G401.6 (cell line): ENCODE data around the gene NCK1.
"Not testable (repeated sequence)": the region's sequence is repeated elsewhere in the genome, so short reads cannot be mapped to it uniquely, and the experiment has no call there.

ENCODE experiments used
- FAIRE-seq: peaks from 2 replicates; lab custom pipeline; 2012; peaks lifted over from hg19 to GRCh38; lab: Jason Lieb, UNC

Gene NCK1

GRCh38 chr3:136862617-136863322, 762 bp downstream of the NCK1 start:
- FAIRE-seq = no peak

DNA sequence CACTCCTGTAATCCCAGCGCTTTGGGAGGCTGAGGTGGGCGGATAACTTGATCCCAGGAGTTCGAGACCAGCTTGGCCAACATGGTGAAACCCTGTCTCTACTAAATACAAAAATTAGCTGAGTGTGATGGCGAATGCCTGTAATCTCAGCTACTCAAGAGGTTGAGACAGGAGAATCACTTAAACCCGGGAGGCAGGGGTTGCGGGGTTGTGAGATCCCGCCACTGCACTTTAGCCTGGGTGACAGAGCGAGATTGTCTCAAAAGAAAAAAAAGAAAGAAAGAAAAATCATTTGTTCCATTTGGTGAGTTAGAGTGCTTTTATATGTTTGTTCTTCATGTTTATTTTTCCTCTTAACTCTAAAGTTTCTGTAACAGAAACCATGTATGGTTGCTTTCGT, 7.3 kb downstream of the NCK1 start:
- FAIRE-seq = no peak

GRCh38 chr3:136872258-136872657, 10.2 kb downstream of the NCK1 start:
- FAIRE-seq = not testable (repeated sequence)

GRCh38 chr3:136879510-136879909, 17.5 kb downstream of the NCK1 start:
- not testable (repeated sequence) for FAIRE-seq

DNA sequence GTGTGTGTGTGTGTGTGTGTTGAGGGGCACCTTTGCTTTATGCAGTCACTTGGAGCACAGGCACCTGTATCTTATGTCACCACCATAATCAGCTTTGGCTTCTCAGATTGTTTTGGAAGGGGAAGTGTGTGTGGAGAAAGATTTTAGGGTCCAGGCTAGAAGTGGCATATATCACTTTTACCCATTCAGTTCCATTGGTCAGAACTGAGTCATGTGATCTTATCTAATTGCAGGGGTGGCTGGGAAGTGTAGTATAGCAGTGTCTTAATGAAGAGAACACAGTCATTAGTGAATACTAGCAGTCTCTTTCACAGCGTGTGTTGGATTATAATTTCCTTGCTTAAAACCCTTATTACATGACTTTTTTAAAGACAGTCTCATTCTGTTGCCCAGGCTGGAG, 20.6 kb downstream of the NCK1 start:
- no peak for FAIRE-seq

DNA sequence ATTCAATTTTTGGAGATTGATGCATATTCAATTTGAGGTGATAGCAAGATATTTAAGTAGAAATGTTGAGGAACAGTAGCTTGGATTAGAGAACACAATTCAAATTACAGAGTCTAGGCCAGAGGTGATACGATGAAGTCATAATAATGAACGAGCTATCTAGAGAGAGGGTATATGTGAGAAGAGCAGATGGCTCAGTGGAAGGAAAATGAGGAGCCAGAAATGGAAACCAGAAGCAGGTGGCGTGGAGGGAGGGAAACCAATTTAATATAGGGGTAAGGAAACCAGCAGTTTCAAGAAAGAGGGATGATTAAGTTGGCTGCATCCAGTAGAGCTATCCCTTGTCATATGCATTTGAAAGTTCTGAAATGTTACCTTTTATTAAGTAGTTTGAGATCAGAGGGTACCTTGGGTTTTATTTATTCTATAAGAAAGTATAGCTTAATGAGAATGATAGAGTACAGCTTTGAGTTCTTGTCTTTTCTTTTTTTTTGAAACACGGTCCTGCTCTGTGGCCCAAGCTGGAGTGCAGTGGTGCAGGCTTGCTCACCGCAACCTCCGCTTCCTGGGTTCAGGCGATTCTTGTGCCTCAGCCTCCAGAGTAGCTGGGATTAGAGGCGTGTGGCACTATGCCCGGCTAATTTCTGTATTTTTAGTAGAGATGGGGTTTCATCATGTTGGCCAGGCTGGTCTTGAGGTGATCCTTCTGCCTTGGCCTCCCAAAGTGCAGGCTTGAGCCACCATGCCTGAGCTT, 22.1 kb downstream of the NCK1 start:
- FAIRE-seq = no peak

- FAIRE-seq = no peak
Measured at GRCh38 chr3:136885357-136886213, 23.6 kb downstream of the NCK1 start.

DNA sequence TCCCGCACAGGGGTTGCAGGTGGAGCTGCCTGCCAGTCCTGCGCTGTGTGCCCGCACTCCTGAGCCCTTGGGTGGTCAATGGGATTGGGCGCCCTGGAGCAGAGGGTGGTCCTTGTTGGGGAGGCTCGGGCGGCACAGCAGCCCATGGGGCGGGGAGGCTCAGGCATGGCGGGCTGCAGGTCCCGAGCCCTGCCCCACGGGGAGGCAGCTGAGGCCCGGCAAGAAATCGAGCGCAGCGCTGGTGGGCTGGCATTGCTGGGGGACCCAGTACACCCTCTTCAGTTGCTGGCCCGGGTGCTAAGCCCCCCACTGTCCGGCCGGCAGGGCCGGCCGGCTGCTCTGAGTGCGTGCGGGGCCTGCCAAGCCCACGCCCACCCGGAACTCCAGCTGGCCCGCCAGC, 27.9 kb downstream of the NCK1 start:
- no peak for FAIRE-seq

DNA sequence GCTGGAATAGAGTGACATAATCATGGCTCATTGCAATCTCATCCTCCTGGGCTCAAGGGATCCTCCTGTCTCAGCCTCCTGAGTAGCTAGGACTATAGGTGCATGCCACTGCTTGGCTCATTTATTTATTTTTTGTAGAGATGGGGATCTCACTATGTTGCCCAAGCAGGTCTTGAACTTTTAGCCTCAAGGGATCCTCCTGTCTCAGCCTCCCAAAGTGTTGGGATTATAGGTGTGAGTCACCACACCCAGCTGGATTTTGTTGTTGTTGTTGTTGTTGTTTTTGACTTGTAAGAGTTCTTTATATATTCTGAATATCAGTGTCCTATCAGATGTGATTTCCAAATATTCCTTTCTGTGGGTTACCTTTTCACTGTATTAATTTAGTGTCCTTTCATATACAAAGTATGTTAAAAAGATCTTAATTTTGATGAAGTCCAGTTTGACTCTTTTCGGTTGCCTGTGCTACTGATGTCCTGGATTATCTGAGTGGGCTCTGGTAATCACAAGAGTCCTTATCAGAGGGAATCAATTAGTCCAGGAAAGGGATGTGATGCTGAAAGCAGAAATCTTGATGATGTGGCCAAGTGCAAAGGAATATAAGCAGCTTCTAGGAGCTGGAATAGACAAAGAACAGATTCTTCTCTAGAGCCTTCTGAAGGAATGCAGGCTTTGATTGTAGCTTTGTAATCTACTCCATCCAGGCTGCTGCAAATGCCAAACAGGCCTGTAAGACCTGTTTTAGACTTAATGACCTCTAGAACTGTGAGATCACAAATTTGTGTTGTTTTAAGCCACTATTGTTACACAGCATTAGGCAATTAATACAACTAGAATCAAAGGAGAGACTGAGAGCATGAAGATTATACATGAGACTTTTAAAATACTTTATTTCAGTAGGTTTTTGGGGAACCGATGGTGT, 30.2 kb downstream of the NCK1 start:
- FAIRE-seq = no peak

GRCh38 chr3:136893848-136894443, 31.9 kb downstream of the NCK1 start:
- FAIRE-seq = peak; percentile 39

- FAIRE-seq = not testable (repeated sequence)
Measured at GRCh38 chr3:136897171-136897570, 35.2 kb downstream of the NCK1 start.

DNA sequence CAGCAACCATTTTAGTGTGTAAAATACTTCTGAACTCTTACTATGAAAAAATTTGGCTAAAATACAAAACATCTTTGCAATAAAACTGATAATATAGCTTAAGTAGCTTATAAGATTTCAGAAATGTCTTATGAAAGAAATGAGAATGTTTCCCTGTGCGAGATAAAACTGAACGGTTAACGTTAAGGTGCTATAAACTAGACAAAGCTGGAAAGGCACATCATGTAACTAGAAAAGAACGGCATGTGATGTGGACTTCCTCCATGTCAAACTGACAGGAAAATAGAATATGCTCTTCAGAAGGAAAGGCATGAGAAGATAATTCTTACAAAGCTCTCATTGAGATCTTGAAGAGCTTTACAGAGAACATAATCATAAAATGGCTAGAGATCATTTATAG, 36.5 kb downstream of the NCK1 start:
- no peak for FAIRE-seq

DNA sequence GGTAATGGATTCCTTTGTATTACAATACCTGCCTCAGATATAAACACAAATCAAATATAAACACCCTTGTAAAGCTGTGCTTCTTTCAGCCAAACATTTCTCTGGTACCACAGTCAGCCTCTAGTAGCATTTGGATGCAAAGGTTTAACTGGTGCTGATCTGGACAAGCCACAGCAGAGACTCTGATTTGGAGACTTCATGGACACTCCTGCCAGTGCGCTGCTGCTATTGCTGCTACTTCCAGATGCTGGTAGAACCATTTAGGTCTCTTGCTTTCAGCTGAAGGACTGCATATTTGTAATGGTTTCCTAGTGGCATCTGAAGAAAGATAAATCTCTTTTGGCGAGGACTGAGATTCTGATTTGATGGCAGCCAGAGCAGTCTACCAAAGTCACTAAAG, 36.9 kb downstream of the NCK1 start:
- FAIRE-seq = no peak

- no peak for FAIRE-seq
Measured at GRCh38 chr3:136899622-136900158, 37.7 kb downstream of the NCK1 start.

DNA sequence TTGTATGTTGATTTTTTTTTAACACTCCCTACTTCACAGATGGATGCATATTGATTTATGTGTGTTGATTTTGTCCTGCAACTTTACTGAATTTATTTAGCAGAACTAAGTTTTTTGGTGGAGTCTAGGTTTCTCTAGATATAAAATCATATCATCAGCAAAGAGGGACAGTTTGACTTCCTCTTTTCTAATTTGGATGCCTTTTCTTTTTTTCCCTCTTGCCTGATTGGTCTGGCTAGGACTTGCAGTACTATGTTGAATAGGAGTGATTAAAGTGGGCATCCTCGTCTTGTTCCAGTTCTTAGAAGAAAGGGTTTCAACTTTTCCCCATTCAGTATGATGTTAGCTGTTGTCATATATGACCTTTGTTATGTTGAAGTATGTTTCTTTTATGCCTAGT, 38.7 kb downstream of the NCK1 start:
- FAIRE-seq = not testable (repeated sequence)

DNA sequence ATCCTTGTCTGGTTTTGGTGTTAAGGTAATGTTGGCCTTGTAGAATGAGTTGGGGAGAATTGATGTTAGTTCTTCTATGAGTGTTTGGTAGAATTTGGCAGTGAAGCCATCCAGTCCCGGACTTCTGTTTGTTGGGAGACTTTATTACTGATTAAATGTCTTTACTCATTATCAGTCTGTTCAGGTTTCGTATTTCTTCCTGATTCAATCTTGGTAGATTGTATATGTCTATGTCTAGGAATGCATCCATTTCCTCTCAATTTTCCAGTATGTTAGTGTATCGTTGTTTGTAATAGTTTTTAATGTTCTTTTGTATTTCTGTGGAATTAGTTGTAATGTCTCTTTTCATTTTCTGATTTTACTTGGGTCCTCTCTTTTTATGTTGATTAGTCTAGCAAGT, 39.4 kb downstream of the NCK1 start:
- FAIRE-seq = no peak

- not testable (repeated sequence) for FAIRE-seq
Measured at GRCh38 chr3:136902530-136902929, 40.5 kb downstream of the NCK1 start.

DNA sequence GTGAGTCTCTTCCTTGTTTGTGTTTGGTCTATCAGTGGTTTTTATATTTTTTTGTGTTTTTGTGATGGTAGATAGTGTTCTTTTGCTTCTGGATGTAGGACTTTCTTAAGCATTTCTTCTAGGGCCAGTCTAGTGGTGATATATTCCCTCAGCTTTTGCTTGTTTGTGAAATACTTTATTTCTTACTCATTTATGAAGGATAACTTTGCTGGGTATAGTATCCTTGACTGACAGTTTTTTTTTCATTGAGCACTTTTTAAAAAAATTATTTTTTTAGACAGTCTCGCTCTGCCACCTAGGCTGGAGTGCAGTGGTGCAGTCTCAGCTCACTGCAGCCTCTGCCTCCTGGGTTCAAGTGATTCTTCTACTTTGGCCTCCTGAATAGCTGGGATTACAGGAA, 41.9 kb downstream of the NCK1 start:
- no peak for FAIRE-seq

GRCh38 chr3:136904746-136905145, 42.7 kb downstream of the NCK1 start:
- no peak for FAIRE-seq

DNA sequence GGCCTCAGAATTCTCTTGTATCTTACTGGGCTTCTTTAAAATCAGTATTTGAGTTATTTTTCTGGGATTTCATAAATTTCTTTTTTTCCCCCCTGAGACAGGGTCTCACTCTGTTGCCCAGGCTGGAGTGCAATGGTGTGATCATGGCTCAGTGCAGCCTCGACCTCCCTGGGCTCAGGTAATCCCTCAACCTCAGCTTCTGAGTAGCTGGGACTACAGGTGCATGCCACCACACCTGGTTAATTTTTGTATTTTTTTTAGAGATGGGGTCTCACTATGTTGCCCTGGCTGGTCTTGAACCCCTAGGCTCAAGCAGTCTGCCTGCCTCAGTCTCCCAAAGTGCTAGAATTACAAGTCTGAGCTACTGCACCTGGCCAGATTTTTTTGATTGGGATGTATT, 43.5 kb downstream of the NCK1 start:
- no peak for FAIRE-seq

GRCh38 chr3:136906725-136907124, 44.7 kb downstream of the NCK1 start:
- FAIRE-seq = no peak
